VCaP (cell line): ENCODE results near the gene ATIC.

Experiments
- H3K27ac ChIP-seq: fragments of 450-650 bp; 2 replicates; pipeline ENCODE4 v1.5.1; 2017
- CTCF ChIP-seq: fragments of 450-650 bp; conservative IDR thresholded peaks from 2 replicates; pipeline ENCODE4 v1.5.1; 2017; ENCODE audit warnings: mild to moderate bottlenecking, moderate library complexity

The ATIC gene

GRCh38 chr2:215315301-215315700 lies 3.4 kb downstream of the ATIC start:
- H3K27ac ChIP-seq, result no peak overlapping the region
- TF ChIP-seq CTCF, result no peak

- TF ChIP-seq CTCF, result no peak
- no peak overlapping the region for H3K27ac ChIP-seq
Measured at GRCh38 chr2:215316336-215316735, 4.5 kb downstream of the ATIC start.

DNA sequence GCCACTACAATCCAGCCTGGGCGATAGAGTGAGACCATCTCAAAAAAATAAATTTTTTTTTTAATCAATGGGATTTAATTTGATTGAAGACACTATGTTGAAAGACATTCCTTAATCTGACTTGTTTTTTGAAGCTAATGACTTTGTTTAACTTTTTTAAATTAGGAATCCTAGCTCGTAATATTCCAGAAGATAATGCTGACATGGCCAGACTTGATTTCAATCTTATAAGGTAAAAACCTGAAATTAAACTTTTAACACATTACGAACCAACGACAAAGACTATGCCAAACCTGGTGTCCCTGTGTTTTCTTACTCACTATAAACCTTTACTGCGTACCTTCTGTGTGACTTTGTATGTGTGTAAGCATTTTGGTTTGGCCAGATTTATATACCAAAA lies 7.6 kb downstream of the ATIC start:
- no peak for TF ChIP-seq CTCF
- no peak overlapping the region for H3K27ac ChIP-seq

- TF ChIP-seq CTCF, result no peak
- no peak overlapping the region for H3K27ac ChIP-seq
Measured at GRCh38 chr2:215320102-215320501, 8.2 kb downstream of the ATIC start.

GRCh38 chr2:215320679-215321078 lies 8.8 kb downstream of the ATIC start:
- no peak for TF ChIP-seq CTCF
- H3K27ac ChIP-seq, result no peak overlapping the region

DNA sequence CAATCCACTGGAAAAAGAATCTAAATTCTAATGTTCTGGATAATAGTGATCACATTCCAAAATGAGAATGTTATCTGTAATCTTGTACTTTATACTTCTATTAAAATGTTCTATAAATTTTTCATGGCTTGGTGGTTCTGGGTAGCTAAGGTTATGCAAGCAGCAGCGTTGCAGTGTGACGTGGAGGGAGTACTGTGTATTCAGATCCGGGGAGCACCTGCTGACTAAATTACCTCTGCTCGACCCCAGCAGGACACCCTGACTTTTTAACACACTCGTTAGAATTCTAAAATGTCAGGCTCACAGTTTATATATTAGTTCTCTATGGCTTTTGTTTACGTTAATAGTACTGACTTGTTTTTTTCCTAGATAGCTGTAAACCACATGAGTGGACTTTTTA lies 13.0 kb downstream of the ATIC start:
- H3K27ac ChIP-seq, result peak overlapping the region; percentile 89
- TF ChIP-seq CTCF, result no peak

GRCh38 chr2:215328066-215328465 lies 16.2 kb downstream of the ATIC start:
- no peak for TF ChIP-seq CTCF
- H3K27ac ChIP-seq, result no peak overlapping the region
